K562 (cell line): ENCODE data around the gene CCDC137. TPM values are rescaled to one million over a fixed set of nuclear protein-coding genes. Genes with fewer than 3 reads are reported as not detected.

Experiments used
- CBX2 ChIP-seq: fragments of 200-600 bp; sonication (generic); IDR thresholded peaks from one replicate; pipeline ENCODE4 v1.6.1; 2012; ENCODE audit warnings: mild to moderate bottlenecking, low read length, inconsistent platforms; ENCODE audit not compliant: insufficient read depth, poor library complexity, severe bottlenecking
- CREM ChIP-seq: IDR thresholded peaks from 2 replicates; pipeline ENCODE4 v1.6.1; 2014; ENCODE audit warnings: antibody characterized with exemption, low read depth
- HSF4 ChIP-seq: fragments of 250-450 bp; sonication (Bioruptor Pico); IDR thresholded peaks from 2 replicates; pipeline ENCODE4 v2.1.2; 2022; ENCODE audit warnings: mild to moderate bottlenecking, moderate library complexity, borderline replicate concordance
- ID3 ChIP-seq, 2 experiments: fragments of 250-450 bp in 1 of 2; fragments of 450-650 bp in 1 of 2; sonication (Bioruptor Pico) in 1 of 2; IDR thresholded peaks; 2 replicates each; pipeline versions ENCODE4 v1.6.1 to v1.8.0; 2016 to 2021; ENCODE audit warnings: mild to moderate bottlenecking in 2 of 2, moderate library complexity in 2 of 2, missing compliant biosample characterization in 1 of 2, missing genetic modification characterization in 1 of 2
- IRF9 ChIP-seq: fragments of 450-650 bp; IDR thresholded peaks from 2 replicates; pipeline ENCODE4 v1.6.1; 2016; ENCODE audit warnings: missing biosample characterization, missing genetic modification characterization
- MXI1 ChIP-seq: IDR thresholded peaks from 2 replicates; pipeline ENCODE4 v1.6.1; 2011; ENCODE audit warnings: low read depth, mild to moderate bottlenecking, improper control_type of control experiment, low read length
- NFIX ChIP-seq: fragments of 250-450 bp; sonication (Bioruptor Pico); IDR thresholded peaks from 2 replicates; pipeline ENCODE4 v1.4.0; 2020; ENCODE audit warnings: low read depth, mild to moderate bottlenecking, moderate library complexity
- RFX7 ChIP-seq: fragments of 250-450 bp; sonication (Bioruptor Pico); IDR thresholded peaks from 2 replicates; pipeline ENCODE4 v1.5.1; 2021; ENCODE audit warnings: mild to moderate bottlenecking
- SREBF2 ChIP-seq: sonication (generic); formaldehyde crosslinking; IDR thresholded peaks from 2 replicates; pipeline ENCODE4 v1.4.0; 2020; ENCODE audit warnings: mild to moderate bottlenecking, missing genetic modification reagents
- ZNF121 ChIP-seq: sonication (generic); formaldehyde crosslinking; conservative IDR thresholded peaks from 2 replicates; pipeline ENCODE4 v1.8.0; 2022; ENCODE audit warnings: missing genetic modification reagents
- ZNF232 ChIP-seq: sonication (generic); formaldehyde crosslinking; IDR thresholded peaks from 2 replicates; pipeline ENCODE4 v1.8.0; 2022; ENCODE audit warnings: mild to moderate bottlenecking, missing genetic modification reagents
- ZNF311 ChIP-seq: fragments of 250-450 bp; sonication (Bioruptor Pico); IDR thresholded peaks from 2 replicates; pipeline ENCODE4 v1.4.0; 2020; ENCODE audit warnings: mild to moderate bottlenecking, moderate library complexity
- ZNF644 ChIP-seq: fragments of 200-800 bp; sonication (Bioruptor generic); IDR thresholded peaks from 2 replicates; pipeline ENCODE4 v1.6.1; 2016; ENCODE audit warnings: low read depth, missing genetic modification characterization, missing compliant biosample characterization
- polyA plus RNA-seq, 8 experiments: library from polyadenylated mRNA; depleted of rRNA in 4 of 8; stranded (reverse) in 5 of 8; unstranded in 3 of 8; fragments of >200 nt; fragmentation: Nextera tagmentation in 2 of 8; fragmentation: Illumina TruSeq in 1 of 8; extraction: Ambion mirVana in 2 of 8; extraction: Trizol in 1 of 8; gene quantifications; 2 replicates each; pipeline versions ENCODE4 v1.2.1 to v1.2.3, GENCODE V29; 2011 to 2014; ENCODE audit warnings: inconsistent platforms in 1 of 8, missing spikeins in 1 of 8
- total RNA-seq, 7 experiments: library from RNA; depleted of rRNA in 6 of 7; stranded (reverse); fragments of >200 nt in 6 of 7; fragmentation: Illumina TruSeq in 2 of 7; extraction: Trizol in 2 of 7; gene quantifications; 2 replicates each; pipeline versions ENCODE4 v1.2.1 to v1.2.3, GENCODE V29; 2011 to 2021; ENCODE audit warnings: low replicate concordance in 1 of 7
- TF ChIP-seq, protein P1 (sequence below), 2 experiments: fragments of 450-650 bp in 1 of 2; IDR thresholded peaks; 2 replicates each; pipeline ENCODE4 v1.6.1; 2011 to 2017; ENCODE audit warnings: low read depth in 2 of 2, antibody characterized with exemption in 1 of 2, borderline replicate concordance in 1 of 2, low read length in 1 of 2, mild to moderate bottlenecking in 1 of 2, mixed read lengths in 1 of 2; ENCODE audit not compliant: control insufficient read depth in 1 of 2
- TF ChIP-seq, protein P2 (sequence below): fragments of 450-650 bp; IDR thresholded peaks from 2 replicates; pipeline ENCODE4 v1.6.1; 2018; ENCODE audit not compliant: partially characterized antibody
- TF ChIP-seq, protein P3 (sequence below): fragments of 250-450 bp; sonication (Bioruptor Pico); IDR thresholded peaks from 2 replicates; pipeline ENCODE4 v1.5.0; 2021

CCDC137 gene
- total and polyA plus RNA-seq, 9 of the 15 experiments (the other 6 are each of a cell fraction or from before 2014, with no cell fraction given), result 2.3 to 68.1 (median 38.3) TPM

GRCh38 chr17:81665205-81666091 is 1.1 kb upstream of the CCDC137 start (continued):
- TF ChIP-seq ZNF311 (peak; percentile 92), ID3 (CRISPR knock-in tag; IDR thresholded peaks at IDR 0.05) (no peak), ID3 (tag; IDR thresholded peaks at IDR 0.05) (peak; percentile 95), NFIX (no peak), ZNF121 (CRISPR knock-in tag) (no peak), ZNF644 (tag) (peak; percentile 89; the same call in 1 of the 2 replicates), CBX2 (no peak), HSF4 (CRISPR knock-in tag) (peak; percentile 62; the same call in 1 of the 2 replicates), SREBF2 (no peak), CREM (peak; percentile 5; the same call in 1 of the 2 replicates), RFX7 (CRISPR knock-in tag) (peak; percentile 67; the same call in 1 of the 2 replicates), IRF9 (tag) (0 out of 2 replicates have a peak, but pooled peaks have one; percentile 78), ZNF232 (CRISPR knock-in tag) (no peak), MXI1 (no peak)
- TF ChIP-seq, protein P1, sequence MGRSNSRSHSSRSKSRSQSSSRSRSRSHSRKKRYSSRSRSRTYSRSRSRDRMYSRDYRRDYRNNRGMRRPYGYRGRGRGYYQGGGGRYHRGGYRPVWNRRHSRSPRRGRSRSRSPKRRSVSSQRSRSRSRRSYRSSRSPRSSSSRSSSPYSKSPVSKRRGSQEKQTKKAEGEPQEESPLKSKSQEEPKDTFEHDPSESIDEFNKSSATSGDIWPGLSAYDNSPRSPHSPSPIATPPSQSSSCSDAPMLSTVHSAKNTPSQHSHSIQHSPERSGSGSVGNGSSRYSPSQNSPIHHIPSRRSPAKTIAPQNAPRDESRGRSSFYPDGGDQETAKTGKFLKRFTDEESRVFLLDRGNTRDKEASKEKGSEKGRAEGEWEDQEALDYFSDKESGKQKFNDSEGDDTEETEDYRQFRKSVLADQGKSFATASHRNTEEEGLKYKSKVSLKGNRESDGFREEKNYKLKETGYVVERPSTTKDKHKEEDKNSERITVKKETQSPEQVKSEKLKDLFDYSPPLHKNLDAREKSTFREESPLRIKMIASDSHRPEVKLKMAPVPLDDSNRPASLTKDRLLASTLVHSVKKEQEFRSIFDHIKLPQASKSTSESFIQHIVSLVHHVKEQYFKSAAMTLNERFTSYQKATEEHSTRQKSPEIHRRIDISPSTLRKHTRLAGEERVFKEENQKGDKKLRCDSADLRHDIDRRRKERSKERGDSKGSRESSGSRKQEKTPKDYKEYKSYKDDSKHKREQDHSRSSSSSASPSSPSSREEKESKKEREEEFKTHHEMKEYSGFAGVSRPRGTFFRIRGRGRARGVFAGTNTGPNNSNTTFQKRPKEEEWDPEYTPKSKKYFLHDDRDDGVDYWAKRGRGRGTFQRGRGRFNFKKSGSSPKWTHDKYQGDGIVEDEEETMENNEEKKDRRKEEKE (IDR thresholded peaks at IDR 0.05; ENCODE audit: borderline replicate concordance in 1 of 2, control insufficient read depth in 1 of 2, low read depth in 2 of 2, low read length in 1 of 2), result no peak
- TF ChIP-seq, protein P2, sequence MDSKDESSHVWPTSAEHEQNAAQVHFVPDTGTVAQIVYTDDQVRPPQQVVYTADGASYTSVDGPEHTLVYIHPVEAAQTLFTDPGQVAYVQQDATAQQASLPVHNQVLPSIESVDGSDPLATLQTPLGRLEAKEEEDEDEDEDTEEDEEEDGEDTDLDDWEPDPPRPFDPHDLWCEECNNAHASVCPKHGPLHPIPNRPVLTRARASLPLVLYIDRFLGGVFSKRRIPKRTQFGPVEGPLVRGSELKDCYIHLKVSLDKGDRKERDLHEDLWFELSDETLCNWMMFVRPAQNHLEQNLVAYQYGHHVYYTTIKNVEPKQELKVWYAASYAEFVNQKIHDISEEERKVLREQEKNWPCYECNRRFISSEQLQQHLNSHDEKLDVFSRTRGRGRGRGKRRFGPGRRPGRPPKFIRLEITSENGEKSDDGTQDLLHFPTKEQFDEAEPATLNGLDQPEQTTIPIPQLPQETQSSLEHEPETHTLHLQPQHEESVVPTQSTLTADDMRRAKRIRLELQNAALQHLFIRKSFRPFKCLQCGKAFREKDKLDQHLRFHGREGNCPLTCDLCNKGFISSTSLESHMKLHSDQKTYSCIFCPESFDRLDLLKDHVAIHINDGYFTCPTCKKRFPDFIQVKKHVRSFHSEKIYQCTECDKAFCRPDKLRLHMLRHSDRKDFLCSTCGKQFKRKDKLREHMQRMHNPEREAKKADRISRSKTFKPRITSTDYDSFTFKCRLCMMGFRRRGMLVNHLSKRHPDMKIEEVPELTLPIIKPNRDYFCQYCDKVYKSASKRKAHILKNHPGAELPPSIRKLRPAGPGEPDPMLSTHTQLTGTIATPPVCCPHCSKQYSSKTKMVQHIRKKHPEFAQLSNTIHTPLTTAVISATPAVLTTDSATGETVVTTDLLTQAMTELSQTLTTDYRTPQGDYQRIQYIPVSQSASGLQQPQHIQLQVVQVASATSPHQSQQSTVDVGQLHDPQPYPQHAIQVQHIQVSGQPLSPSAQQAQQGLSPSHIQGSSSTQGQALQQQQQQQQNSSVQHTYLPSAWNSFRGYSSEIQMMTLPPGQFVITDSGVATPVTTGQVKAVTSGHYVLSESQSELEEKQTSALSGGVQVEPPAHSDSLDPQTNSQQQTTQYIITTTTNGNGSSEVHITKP, result no peak
- TF ChIP-seq, protein P3, sequence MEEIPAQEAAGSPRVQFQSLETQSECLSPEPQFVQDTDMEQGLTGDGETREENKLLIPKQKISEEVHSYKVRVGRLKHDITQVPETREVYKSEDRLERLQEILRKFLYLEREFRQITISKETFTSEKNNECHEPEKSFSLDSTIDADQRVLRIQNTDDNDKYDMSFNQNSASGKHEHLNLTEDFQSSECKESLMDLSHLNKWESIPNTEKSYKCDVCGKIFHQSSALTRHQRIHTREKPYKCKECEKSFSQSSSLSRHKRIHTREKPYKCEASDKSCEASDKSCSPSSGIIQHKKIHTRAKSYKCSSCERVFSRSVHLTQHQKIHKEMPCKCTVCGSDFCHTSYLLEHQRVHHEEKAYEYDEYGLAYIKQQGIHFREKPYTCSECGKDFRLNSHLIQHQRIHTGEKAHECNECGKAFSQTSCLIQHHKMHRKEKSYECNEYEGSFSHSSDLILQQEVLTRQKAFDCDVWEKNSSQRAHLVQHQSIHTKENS (CRISPR knock-in tag), result no peak
